H1 (cell line): ENCODE measurements around the gene SOST.

ENCODE experiments used
- ATF2 ChIP-seq: IDR thresholded peaks from 2 replicates; pipeline ENCODE4 v1.6.1; 2012; ENCODE audit warnings: low read length, inconsistent platforms
- CEBPB ChIP-seq: IDR thresholded peaks from 2 replicates; pipeline ENCODE4 v1.6.1; 2012; ENCODE audit warnings: low read depth, low read length
- CHD2 ChIP-seq: IDR thresholded peaks from 2 replicates; pipeline ENCODE4 v1.6.1; 2012; ENCODE audit warnings: low read length, improper control_type of control experiment
- CREB1 ChIP-seq: IDR thresholded peaks from 2 replicates; pipeline ENCODE4 v1.6.1; 2012; ENCODE audit warnings: inconsistent platforms
- CTCF ChIP-seq, 3 experiments: IDR thresholded peaks; 1 replicate in 2 of 3; 2 replicates in 1 of 3; pipeline versions ENCODE4 v1.5.1 to v1.6.1; 2011; ENCODE audit warnings: low read length in 3 of 3, mild to moderate bottlenecking in 3 of 3, inconsistent platforms in 2 of 3, low read depth in 1 of 3, moderate library complexity in 1 of 3; ENCODE audit not compliant: insufficient read depth in 1 of 3; ENCODE audit errors: control extremely low read depth in 1 of 3
- HDAC2 ChIP-seq, 2 experiments: fragments of 300-600 bp in 1 of 2; sonication (generic) in 1 of 2; IDR thresholded peaks; 2 replicates each; pipeline ENCODE4 v1.6.1; 2011 to 2012; ENCODE audit warnings: low read depth in 2 of 2, low read length in 2 of 2, mild to moderate bottlenecking in 2 of 2, moderate library complexity in 2 of 2, borderline replicate concordance in 1 of 2, inconsistent platforms in 1 of 2
- JUND ChIP-seq: IDR thresholded peaks from 2 replicates; pipeline ENCODE4 v1.6.1; 2011; ENCODE audit warnings: mild to moderate bottlenecking, improper control_type of control experiment, low read length
- TCF12 ChIP-seq: IDR thresholded peaks from 2 replicates; pipeline ENCODE4 v1.6.1; 2011; ENCODE audit warnings: low read depth, mild to moderate bottlenecking, low read length
- ZNF274 ChIP-seq: IDR thresholded peaks from 2 replicates; pipeline ENCODE4 v1.7.0; 2012; ENCODE audit warnings: low read length, borderline replicate concordance; ENCODE audit errors: extremely low read depth

DNA sequence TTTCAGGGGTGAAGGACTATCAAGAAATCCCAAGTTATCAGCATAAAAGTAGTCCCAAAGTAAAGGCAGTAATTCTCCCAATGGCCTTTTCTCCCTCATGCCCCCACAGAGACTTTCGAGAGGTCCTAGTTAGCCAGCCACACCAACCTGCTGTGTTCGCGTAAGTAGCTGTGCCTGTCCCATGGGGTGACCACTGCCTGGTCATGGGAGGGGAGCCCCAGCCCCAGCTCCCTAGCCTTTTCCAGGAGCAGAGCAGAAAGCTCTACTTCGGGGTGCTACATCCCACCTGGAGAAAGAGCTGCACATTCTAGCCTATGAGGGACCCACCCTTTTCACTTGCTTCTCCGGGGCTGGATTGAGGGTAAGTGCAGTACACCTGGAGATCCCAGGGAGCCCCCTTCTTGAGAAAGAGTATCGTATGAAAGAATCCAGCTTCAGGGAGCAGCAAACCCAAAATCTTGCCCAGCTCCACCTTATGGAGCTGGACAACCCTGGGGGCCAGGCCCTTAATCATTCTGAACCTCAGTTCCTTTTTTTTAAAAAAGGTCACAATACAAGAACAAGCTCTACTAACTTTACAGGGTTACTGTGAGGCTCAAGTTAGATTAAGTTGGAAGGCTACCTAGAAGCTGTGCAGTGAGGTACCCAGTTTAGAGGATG, 8.6 kb upstream of the SOST start:
- TF ChIP-seq JUND (no peak), TCF12 (no peak), CHD2 (no peak), HDAC2 (IDR thresholded peaks at IDR 0.05; ENCODE audit: borderline replicate concordance in 1 of 2, low read depth in 2 of 2, low read length in 2 of 2) (no peak), ZNF274 (no peak), ATF2 (no peak), CEBPB (no peak), CTCF (IDR thresholded peaks at IDR 0.05; ENCODE audit: control extremely low read depth in 1 of 3, insufficient read depth in 1 of 3, low read depth in 1 of 3, low read length in 3 of 3) (no peak), CREB1 (no peak)
